ENCODE measurements around the gene UBXN7. TPM values are rescaled to one million over a fixed set of nuclear protein-coding genes. Genes with fewer than 3 reads are reported as not detected.

The UBXN7 gene
- total and polyA plus RNA-seq, 2 of the 4 experiments (the other 2 are of a cell fraction): 8.6 to 16.1 TPM

GRCh38 chr3:196334982-196335381, 97.2 kb downstream of the UBXN7 start:
- no peak overlapping the region for H3K4me2 ChIP-seq (ENCODE audit: low read depth, low read length)
- in situ Hi-C loops (cut with MboI; ENCODE audit: low sequenced_read_pairs): no loop called here
- no peak for TF ChIP-seq SMC3 (IDR thresholded peaks at IDR 0.05; ENCODE audit: low read depth, low read length)
- TF ChIP-seq ELK1 (IDR thresholded peaks at IDR 0.05; ENCODE audit: borderline replicate concordance, low read depth, low read length): no peak
- TF ChIP-seq RCOR1 (IDR thresholded peaks at IDR 0.05; ENCODE audit: insufficient replicate concordance, low read length): no peak
- no peak for TF ChIP-seq MAFK (IDR thresholded peaks at IDR 0.05; ENCODE audit: low read depth, low read length)
- TF ChIP-seq CTCF (conservative IDR thresholded peaks at IDR 0.05; ENCODE audit: low read depth, low read length): no peak
- no peak overlapping the region for H4K8ac ChIP-seq (ENCODE audit: low read depth in 2 of 2, low read length in 2 of 2)
- peaks cover 3% of the 10 kb centered on the region for H3K9me1 ChIP-seq (ENCODE audit: insufficient read depth, low read length)
- H2AK5ac ChIP-seq (ENCODE audit: low read depth, low read length): no peak overlapping the region
- no peak overlapping the region for H3K23ac ChIP-seq (ENCODE audit: low read depth, low read length)
- H3K18ac ChIP-seq (ENCODE audit: low read depth, low read length): no peak overlapping the region
- intact Hi-C loops (cut with micrococcal nuclease): no loop called here
- H3K4ac ChIP-seq (ENCODE audit: low read depth, low read length): no peak overlapping the region
- no peak overlapping the region for H2BK15ac ChIP-seq (ENCODE audit: low read depth, low read length)
- H3K9ac ChIP-seq (ENCODE audit: low read depth, low read length): no peak overlapping the region
- H4K5ac ChIP-seq (ENCODE audit: low read depth, low read length): no peak overlapping the region
- no peak overlapping the region for H3K14ac ChIP-seq (replicated peaks; ENCODE audit: low read depth, low read length)
- no peak overlapping the region for H3K4me3 ChIP-seq (ENCODE audit: insufficient read depth, low read depth, low read length)
- no peak overlapping the region for H3K56ac ChIP-seq (ENCODE audit: extremely low read depth, insufficient read depth, low read length)
- H3K27me3 ChIP-seq (ENCODE audit: control insufficient read depth, insufficient read depth, low read length): no peaks in the 10 kb centered on the region
- H2AK9ac ChIP-seq (replicated peaks; ENCODE audit: low read depth, low read length, poor library complexity): no peak overlapping the region
- H2BK5ac ChIP-seq (ENCODE audit: low read depth, low read length, poor library complexity, severe bottlenecking): no peak overlapping the region
- no peak overlapping the region for H2AFZ ChIP-seq (replicated peaks; ENCODE audit: low read length, poor library complexity)
- ChIA-PET POLR2A (ENCODE audit: unreplicated experiment) (no interaction called here), CTCF (interaction anchor here (0.6 kb wide), 1 partner anchor 25 kb away, joined by 3 read pairs; no protein-coding TSS in a partner anchor)
- no peak overlapping the region for H2BK20ac ChIP-seq (ENCODE audit: low read depth, low read length)
- H3K27ac ChIP-seq (ENCODE audit: insufficient read depth, low read length): no peak overlapping the region
- 17% methylated on average over 1 of the region's 1 CpG; no CpG with 5 or more reads in 1 of the 2 experiments for WGBS, 2 experiments (ENCODE audit: extremely low coverage in 2 of 2, insufficient read length in 1 of 2)
- H3K79me1 ChIP-seq (ENCODE audit: low read depth in 1 of 2, low read length in 2 of 2): no peaks in the 10 kb centered on the region
- H3K9me3 ChIP-seq (ENCODE audit: control insufficient read depth, insufficient read depth, low read length): no peaks in the 10 kb centered on the region
- ATAC-seq (ENCODE audit: low read depth) (no peak), DNase-seq (no peak)
- H3K4me1 ChIP-seq (ENCODE audit: control insufficient read depth, insufficient read depth, low read length): no peaks in the 10 kb centered on the region
- no peaks in the 10 kb centered on the region for H4K20me1 ChIP-seq (ENCODE audit: insufficient read depth, low read length)
- no peaks in the 10 kb centered on the region for H3K36me3 ChIP-seq (ENCODE audit: control insufficient read depth, insufficient read depth, low read length)
- no peak overlapping the region for H2BK120ac ChIP-seq (ENCODE audit: low read depth, low read length)
- no peak overlapping the region for H4K91ac ChIP-seq (ENCODE audit: insufficient read depth, low read depth, low read length)
- dilution Hi-C loops (cut with HindIII; ENCODE audit: low sequenced_read_pairs, unreplicated experiment): no loop called here
- no TSS peak for BruUV-seq (replicated peaks)
